Effector CD4-positive, alpha-beta T cell (primary cell): ENCODE results near the gene PRAMEF12. TPM values are rescaled to one million over a fixed set of nuclear protein-coding genes. Genes with fewer than 3 reads are reported as not detected.
"Not testable (repeated sequence)": the region's sequence is repeated elsewhere in the genome, so short reads cannot be mapped to it uniquely, and the experiment has no call there.

Experiments
- DNase-seq: peaks from one replicate; pipeline ENCODE4 v3.0.0-alpha.2; 2020
- total RNA-seq: gene quantifications from one replicate; lab custom pipeline; 2026; lab: John Stamatoyannopoulos, UW

Gene PRAMEF12
- total RNA-seq, result not detected

DNA sequence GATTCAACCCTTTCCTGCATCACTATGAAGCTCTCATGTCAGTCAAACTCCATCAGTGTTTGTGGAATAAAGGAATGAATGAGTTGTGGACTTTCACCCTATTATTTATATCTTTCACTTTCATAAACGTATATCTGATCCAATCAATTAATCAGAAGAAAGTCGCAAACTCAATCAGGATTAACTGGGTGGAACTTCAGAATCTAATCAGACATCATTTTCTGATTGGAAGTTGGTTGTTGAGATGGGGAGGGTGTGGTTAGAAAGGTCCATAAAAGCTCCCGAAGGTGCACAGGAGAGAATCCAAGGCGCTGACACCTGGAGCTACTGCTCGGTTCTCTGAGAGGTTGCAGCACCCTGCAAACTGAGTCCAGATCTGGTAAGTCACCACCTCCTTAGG is at the start of gene PRAMEF12:
PRAMEF12 (plus strand) TSS at position 301 of the 400 bp plus-strand sequence. CDS start 1,130 bp downstream, outside the sequence.
- no peak for DNase-seq

DNA sequence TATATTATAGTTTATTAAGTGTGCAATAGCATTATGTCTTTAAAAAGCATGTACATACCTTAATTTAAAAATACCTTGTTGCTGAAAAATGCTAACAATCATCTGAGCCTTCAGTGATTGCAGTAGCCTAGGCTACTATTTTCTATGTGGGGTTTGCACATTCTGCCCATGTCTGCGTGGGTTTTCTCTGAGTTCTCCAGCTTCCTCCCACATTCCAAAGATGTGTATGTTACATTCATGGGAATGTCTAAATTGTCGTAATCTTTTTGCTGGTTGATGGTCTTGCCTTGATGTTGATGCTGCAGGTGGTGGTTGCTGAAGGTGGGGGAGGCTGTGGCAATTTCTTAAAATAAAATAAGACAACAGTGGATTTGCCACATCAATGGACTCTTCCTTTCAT is 45.1 kb upstream of the PRAMEF12 start:
- no peak for DNase-seq

DNA sequence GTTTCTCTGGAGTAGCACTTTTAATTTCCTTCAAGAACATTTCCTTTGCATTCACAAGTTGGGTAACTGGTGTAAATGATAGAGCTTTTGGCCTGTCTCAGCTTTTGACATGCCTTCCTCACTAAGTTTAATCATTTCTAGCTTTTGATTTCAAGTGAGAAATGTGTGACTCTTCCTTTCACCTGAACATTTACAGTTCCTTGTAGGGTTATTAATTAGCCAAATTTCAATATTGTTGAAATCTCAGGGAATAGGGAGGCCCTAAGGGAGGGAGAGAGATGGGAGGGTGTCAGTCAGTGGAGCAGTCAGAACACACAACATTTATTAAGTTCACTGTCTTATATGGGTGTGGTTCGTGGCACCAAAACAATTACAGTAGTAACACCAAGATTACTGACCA is 43.4 kb upstream of the PRAMEF12 start:
- no peak for DNase-seq

DNA sequence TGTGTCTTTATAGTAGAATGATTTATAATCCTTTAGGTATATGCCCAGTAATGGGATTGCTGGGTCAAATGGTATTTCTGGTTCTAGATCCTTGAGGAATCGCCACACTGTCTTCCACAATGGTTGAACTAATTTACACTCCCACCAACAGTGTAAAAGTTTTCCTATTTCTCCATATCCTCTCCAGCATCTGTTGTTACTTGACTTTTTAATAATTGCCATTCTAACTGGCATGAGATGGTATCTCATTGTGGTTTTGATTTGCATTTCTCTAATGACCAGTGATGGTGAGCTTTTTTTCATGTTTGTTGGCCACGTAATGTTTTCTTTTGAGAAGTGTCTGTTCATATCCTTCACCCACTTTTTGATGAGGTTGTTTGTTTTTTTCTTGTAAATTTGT is 42.5 kb upstream of the PRAMEF12 start:
- not testable (repeated sequence) for DNase-seq

DNA sequence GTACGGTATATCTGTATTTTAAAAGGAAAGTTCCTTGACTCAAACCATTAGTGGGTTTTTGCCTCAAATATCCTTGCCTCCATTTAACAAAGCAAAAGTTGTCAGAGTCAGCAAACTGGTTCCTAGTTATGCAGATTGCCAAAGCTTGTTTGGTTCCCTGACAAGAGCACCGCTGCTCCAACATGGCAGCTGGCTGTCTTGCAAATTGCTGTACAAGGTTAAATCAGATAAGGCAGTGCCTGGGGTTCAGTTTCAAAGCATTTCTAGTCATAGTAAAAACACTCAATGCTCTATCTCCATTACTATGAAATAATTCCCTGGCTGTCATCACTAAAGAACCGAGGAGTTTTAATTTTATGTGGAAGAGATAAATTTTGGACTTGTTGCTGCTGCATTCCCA is 38.9 kb upstream of the PRAMEF12 start:
- no peak for DNase-seq

DNA sequence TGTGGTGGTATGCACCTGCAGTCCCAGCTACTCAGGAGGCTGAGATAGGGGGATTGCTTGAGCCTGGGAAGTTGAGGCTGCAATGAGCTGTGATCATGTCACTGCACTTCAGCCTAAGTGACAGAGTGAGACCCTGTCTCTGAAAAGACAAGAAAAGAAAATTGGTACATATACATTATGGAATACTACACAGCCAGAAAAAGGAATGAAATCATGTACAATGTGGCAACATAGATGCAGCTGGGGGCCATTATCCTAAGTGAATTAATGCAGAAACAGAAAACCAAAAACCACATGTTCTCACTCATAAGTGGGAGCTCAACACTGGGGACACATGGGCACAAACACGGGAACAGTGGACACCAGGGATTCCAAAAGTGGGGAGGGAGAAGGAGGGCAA is 34.6 kb upstream of the PRAMEF12 start:
- DNase-seq, result no peak

DNA sequence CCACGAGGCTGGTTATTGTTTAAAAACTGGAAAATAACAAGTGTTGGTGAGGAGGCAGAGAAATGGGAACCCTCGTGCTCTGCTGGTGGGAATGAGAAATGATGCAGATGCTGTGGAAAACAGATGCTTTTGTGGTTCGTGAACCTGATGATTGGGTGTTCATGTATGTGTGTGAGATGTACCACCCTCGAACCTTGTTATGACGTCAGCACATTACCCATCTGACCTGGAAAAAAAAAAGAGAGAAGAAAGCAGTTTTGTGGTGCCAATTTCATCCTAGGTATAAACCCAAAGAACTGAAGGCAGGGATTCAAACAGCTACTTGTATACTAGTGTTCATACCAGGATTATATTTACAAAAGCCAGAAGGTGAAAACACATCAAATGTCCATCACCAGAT is 33.9 kb upstream of the PRAMEF12 start:
- no peak for DNase-seq

DNA sequence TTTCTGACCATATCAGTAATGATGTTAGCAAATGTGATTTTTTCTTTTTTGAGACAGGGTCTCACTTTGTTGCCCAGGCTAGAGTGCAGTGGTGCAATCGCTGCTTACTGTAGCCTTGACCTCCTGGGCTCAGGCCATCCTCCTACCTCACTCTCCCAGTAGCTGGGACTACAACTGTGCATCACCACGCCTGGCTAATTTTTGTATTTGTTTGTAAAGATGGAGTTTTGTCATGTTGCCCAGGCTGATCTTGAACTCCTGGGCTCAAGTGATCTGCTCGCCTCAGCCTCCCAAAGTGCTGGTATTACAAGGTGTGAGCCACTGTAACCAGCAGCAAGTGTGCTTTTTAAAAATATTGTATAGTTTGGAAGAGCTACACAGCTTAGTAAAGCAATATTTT is 31.6 kb upstream of the PRAMEF12 start:
- DNase-seq, result no peak

DNA sequence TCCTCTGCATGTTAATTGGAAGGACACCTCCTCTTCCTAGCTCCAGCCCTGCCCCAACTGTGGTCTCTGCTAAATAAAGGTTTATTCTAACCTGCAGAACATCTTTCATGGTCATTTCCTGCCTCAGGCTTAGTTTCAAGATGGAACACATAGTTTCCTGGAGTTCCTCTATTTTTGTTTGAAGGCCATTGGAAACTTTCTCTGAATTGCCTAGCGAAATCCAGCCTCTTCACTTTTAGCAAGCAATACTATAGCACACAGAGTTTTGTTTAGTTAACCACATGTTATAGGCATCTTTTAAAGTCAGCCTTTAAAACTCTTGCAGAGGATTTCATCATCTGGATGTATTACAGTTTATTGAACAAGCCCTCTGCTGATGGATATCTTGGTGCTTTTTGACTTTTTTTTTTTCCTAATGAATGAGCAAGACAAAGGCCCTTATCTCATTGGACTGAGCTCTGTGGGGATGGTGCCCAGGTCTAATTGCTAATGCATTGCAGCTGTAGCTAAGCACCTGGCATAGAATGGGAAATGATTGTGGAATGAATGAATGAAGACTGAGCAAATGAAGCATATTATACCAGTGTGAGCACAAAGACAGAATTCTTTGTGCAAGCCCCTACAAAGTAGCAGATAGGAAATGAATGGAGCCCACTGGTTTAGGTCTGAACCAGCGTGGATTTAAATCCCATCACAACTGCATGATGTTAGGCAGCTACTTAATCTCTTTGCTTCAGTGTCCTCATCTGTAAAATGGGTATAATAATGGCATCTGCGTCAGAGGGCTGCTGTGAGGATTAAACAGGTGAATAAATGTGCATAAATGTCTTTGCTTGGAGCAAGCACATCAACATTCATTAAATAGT is 28.2 kb upstream of the PRAMEF12 start:
- DNase-seq, result no peak

DNA sequence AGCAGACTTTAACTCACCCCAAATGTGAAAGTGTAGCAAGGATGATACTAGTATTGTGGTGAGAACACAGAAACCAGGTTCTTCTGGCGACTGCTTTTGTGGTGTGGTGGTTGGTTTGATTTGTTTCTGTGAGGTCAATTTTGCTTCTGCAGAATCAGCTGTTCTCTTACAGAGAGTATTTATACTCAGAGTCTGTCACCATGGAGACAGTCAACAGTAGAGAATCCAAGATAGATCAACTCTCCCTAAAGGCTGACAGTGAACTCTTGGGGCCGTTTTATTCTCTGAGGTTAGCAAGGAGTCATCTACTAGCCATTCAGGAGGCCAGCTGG is 27.6 kb upstream of the PRAMEF12 start, which contains the start of gene CFAP107:
CFAP107 (plus strand) TSS at position 209 of the 332 bp plus-strand sequence. CDS start 231 bp downstream, outside the sequence.
- no peak for DNase-seq

DNA sequence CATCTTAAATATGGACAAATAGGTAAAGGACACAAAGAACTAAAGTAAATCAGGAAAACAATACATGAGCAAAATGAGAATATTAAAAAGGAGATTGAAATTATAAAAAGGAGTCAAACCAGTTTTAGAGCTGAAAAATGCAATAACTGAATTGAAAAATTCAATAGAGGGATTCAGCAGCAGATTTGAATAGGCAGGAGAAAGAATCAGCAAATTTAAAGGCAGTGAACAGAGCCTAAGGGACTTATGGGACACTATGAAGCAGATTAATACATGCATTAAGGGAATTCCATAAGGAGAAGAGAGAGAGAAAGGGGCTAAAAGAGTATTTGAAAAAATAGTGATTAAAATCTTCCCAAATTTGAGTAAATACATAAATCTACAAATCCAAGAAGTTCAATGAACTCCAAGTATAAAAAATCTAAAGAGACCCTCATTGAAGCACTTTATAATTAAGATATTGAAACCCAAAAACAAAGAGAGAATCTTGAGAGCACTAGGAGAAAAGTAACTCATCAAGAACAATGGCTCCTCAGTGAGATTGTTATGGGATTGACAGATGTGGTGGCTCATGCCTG is 24.7 kb upstream of the PRAMEF12 start:
- DNase-seq, result no peak

DNA sequence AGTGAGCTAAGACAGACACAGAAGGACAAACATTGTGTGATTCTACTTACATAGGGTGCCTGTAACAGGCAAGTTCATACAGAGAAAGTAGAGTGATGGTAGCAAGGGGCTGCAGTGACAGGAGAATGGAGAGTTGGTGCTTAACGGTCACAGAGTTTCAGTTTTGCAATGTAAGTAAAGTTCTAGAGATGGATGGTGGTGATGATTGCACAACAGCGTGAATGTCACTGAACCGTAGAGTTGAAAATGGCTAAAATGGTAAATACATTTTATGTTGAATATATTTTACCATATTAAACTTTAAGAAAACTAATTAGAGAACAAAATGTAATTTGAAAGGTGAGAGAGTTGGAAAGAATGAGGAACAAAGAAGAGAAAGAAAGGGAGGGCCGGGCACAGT is 18.8 kb upstream of the PRAMEF12 start:
- DNase-seq, result no peak

DNA sequence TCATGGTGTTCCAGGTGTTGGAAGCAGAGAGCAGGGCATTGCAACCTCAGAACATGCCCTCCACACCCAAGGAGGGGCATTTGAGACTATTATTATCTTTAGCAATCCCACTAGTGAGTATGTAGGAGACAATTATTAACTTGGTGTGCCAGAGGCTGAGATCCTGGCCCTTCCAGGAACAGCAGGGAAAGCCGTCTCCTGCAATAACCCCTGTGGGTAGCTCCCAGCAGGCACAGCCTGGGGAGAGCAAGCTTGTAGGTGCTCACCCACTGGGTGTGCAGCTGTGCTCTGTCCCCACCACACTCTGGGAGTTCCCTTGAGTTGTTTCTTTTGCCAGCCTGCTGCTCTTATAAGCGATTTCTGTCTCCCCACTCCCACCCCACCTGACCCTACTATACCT is 17.3 kb upstream of the PRAMEF12 start:
- DNase-seq, result no peak

DNA sequence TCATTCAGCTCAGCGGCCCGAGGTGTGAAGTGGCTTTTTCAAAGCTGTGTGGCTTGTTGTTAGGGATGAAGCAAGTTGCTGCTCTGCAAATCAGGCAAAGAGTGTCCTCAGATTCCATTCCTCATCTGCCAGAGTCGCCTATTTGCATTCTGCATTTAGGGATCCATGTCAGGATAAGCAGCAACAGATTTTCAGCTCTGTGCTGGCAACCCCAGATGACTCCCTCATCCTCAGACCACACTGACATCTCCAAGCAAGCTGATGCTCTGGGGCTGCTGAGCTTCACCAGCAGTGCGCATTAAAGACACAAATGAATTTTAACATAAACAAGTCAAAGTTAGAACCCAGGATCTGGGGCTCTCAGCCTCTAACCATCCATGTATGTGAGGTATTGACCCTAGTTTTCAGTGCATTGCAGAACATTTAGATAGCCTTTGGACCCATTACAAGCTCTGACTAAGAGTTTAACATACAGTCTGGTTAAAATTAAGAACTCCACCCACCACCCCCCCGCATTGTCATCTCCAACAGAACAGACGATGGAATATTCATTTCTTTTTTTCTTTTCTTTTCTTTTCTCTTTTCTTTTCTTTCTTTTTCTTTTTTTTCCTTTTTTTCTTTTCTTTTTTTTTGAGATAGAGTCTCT is 16.6 kb upstream of the PRAMEF12 start:
- DNase-seq, result no peak

DNA sequence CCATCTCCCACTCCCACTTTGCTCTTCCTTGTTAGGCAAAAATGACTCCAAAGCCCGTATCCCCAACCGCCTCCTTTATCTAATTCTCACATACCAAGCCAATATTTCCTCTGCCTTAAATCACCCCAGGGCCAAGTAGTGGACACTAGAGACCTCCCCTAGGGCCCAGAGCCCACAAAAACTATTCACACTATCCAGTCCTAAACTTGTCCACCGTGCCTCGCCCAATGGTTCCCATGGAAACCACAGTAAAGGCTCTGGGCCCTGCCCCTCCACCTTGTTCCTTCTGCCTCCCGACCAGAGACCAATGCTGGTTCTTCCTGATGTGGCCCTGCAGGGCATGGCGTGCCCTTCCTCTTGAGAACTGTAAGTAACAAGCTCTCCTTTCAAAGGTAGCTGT is 15.7 kb upstream of the PRAMEF12 start:
- DNase-seq, result no peak

DNA sequence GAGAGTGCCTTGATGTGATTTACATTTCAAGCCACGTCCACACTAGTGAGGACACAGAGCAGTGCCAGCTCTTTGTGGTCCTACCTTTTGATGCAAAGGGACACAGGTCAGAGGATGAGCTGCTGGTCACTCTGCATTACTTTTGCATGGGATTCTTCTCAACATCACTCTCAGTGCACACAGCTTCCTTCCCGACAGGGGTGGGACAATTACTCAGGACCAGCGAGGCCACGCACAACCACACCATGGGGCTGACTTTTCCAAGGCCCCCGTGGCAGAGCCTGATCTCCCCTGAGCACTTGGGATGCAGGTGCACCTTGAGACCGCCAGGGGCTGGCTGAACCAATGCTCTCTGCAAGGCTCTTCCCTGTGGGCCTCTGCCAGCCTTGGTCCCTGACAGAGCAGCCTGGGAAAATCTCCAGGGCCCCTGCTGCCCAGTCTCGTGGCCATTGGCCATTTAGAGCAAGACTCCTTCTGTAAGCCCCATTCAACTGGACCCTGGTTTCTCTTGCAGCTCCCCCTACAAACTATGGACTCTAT is 13.2 kb upstream of the PRAMEF12 start:
- no peak for DNase-seq

DNA sequence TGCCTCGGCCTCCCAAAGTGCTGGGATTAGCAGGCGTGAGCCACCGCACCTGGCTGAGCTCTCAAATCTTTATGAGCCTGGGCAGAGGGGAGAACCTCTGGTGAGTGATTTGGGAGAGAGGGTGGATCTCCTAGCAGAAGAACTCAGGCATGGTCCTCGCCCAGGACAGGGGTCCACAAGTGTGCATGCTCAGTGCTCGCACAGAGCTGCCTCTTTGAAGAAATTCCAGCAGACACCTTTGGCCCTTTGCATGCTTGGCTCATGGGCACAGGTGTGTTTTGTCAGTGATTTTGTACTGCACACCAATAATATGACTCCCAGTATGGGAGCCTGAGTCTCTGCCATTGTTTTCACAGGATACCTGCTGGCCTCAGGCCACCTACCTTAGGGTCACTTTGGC is 11.8 kb upstream of the PRAMEF12 start:
- no peak for DNase-seq

DNA sequence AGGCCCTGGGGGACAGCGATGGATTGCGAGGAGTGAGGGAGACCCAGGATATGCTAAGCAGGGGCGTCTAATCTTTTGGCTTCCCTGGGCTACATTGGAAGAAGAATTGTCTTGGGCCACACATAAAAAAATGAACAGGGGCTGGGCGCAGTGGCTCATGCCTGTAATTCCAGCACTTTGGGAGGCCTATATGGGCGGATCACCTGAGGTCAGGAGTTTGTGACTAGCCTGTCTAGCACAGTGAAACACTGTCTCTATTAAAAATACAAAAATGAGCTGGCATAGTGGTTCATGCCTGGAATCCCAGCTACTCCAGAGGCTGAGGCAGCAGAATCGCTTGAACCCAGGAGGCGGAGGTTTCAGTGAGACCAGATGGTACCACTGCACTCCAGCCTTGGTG is 10.8 kb upstream of the PRAMEF12 start:
- no peak for DNase-seq

DNA sequence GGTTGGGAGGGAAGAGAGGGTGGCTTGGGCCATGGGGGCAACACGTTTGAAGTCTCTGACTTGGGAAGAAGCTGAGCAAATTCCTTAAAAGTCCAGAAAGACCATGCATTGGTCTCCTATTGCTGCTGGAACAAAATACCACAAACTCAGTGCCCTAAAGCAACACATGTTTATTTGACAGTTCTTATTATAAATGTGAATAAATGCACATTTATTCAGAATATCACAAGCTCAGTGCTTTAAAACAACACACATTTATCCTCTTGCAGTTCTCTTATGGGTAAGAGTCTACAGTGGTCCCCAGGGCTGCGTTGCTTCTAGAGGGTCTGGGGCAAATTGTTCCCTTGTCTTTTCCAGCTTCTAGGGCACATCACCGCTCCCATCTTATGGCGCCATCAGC is 10.1 kb upstream of the PRAMEF12 start:
- no peak for DNase-seq

DNA sequence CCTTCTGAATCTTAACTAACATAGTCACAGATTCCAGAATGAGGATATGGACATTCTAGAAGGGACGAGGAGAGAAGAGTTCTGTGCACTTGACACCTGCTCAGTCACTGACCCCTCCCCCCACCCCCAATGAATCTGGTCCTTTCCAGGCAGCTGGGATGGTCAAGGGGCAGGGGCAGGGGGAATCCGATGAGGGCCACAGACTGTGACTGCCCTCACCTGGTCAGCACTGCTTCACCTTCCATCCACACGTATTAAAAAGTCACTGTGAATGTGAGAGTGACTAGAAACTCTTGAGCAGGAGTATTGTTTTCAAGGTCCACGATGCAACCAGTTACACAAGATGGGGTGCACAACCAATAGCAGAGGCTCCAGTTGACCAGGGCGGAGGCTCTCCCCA is 9.5 kb upstream of the PRAMEF12 start:
- no peak for DNase-seq

DNA sequence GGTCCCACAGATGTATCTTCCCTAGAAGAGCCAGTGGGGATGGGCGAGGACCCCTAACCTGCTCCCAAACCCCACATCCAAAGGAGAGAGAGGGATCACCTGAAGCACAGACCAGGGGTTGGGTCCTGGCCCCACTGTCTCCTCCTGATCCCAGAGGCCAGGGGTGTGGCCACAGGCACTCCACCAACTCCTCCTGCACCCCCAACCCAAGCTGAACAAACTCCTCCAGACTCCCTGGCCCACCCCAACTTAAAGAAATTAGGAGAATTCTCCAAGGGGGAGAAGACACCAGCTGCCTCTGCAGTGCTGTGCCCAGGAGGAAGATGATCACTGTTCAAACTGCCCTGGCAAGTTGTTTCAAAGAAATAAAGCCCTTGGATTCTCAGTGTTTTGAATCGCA is 4.5 kb upstream of the PRAMEF12 start:
- DNase-seq, result no peak

DNA sequence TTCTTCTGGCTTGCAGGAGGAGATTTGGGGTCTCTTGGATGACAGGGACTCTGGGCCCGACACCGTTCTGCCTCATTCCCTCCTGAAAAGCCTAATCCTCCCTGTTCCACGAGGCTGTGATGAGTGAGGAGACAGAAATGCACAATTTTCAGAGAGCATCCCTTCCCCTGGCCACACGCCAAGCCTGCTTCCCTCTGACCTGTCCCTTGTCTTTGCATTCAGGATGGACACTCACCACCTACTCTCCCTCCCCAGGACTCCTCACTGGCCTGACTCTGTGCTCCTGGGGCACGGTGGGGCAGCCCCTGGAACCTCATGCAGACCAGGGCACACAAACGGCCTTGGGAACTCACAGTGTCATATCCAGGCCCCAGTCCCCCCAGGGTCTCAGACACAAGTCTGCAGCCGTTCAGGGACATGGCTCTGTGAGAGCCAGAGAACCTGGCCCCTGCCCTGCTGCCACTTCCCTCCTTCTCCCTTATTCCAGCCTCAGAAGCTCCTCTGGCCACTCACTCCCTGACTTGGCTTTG is 3.5 kb upstream of the PRAMEF12 start:
- DNase-seq, result no peak

DNA sequence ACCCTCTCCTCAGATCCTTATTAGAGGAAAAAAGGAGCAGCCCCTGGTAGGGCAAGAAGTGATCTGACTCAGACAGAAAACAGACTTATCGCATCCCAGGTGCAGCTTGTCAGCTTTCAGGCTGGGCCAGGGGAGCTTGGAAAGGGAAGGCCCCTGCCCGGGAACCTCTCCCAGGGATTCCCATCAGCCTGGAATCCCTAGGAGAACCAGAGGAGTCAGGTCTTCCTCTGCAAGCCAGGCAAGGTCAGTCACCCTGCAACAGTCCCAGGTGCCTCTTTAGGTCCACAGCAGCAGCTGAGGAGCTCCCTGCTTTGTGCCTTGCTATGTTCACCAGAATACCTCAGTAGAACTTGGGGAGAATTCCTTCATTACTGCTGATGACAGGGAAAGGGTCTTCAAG is 2.9 kb upstream of the PRAMEF12 start:
- DNase-seq, result no peak

DNA sequence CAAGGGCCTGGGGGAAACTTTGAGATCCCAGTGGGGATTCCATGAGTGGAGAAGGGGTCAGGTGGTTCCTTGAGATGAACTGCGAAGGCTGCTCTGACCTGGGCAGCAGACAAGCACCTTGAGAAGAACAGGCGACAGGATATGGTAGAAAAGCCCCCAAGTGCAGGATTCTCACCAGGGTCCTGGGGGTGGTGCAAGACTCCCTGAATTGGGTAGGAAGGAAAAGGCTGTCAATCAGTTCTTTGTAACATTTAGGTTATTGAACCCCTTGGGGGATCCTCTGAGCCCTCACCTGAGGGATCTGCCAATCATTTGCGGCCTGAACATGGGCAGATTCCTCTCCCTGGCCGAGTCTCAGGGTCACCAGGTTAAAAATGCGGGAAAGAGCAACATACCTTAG is 2.4 kb upstream of the PRAMEF12 start:
- DNase-seq, result no peak
